Suprapubic skin (tissue), 4 donors: ENCODE data around the gene MAD2L2. TPM values are rescaled to one million over a fixed set of nuclear protein-coding genes. Genes with fewer than 3 reads are reported as not detected.
A peak's percentile ranks its signal among the peaks of the same experiment; 100 is the strongest.

Experiments used
- DNase-seq, 2 donors: peaks; one replicate each; pipeline ENCODE4 v3.0.0-alpha.2; 2019; ENCODE audit warnings: low spot score in 2 of 2
- H3K27ac ChIP-seq: fragments of 200-600 bp; sonication (generic); one replicate; pipeline ENCODE4 v1.5.1; 2019
- H3K27me3 ChIP-seq: fragments of 200-600 bp; sonication (generic); one replicate; pipeline ENCODE4 v1.5.1; 2019
- H3K36me3 ChIP-seq: fragments of 200-600 bp; sonication (generic); one replicate; pipeline ENCODE4 v1.5.1; 2019
- H3K4me1 ChIP-seq: fragments of 200-600 bp; sonication (generic); one replicate; pipeline ENCODE4 v1.5.1; 2019
- H3K4me3 ChIP-seq: fragments of 200-600 bp; sonication (generic); one replicate; pipeline ENCODE4 v1.5.1; 2019; ENCODE audit warnings: mild to moderate bottlenecking
- H3K9me3 ChIP-seq: fragments of 200-600 bp; sonication (generic); one replicate; pipeline ENCODE4 v1.5.1; 2019
- EP300 ChIP-seq: sonication (generic); formaldehyde crosslinking; IDR thresholded peaks from one replicate; pipeline ENCODE4 v1.6.1; 2017; ENCODE audit warnings: antibody characterized with exemption
- POLR2A ChIP-seq, 2 donors: fragments of 450-650 bp; IDR thresholded peaks; one replicate each; pipeline ENCODE4 v1.6.1; 2017; ENCODE audit warnings: antibody characterized with exemption in 2 of 2, mild to moderate bottlenecking in 2 of 2, moderate library complexity in 2 of 2
- POLR2AphosphoS5 ChIP-seq, 3 donors: sonication (generic); formaldehyde crosslinking; IDR thresholded peaks; one replicate each; pipeline ENCODE4 v1.6.1; 2017; ENCODE audit warnings: antibody characterized with exemption in 3 of 3
- WGBS: methylation state at CpG from one replicate; pipeline ENCODE4 v1.1.5; 2018; 5-methylcytosine and 5-hydroxymethylcytosine counted together
- total RNA-seq, 4 donors: library from RNA; depleted of rRNA; stranded (reverse); fragments of >200 nt; gene quantifications; one replicate each; pipeline ENCODE4 v1.1.0, GENCODE V29; 2016
- TF ChIP-seq, protein P1 (sequence below), 2 donors: fragments of 200-600 bp in 1 of 2; fragments of 450-650 bp in 1 of 2; sonication (generic) in 1 of 2; IDR thresholded peaks; one replicate each; pipeline ENCODE4 v1.5.1; 2016 to 2019; ENCODE audit warnings: antibody characterized with exemption in 2 of 2, mild to moderate bottlenecking in 1 of 2, moderate library complexity in 1 of 2

MAD2L2 gene
- total RNA-seq, 4 donors from 2014 or later: 25.4 to 35.0 (median 32.7) TPM

DNA sequence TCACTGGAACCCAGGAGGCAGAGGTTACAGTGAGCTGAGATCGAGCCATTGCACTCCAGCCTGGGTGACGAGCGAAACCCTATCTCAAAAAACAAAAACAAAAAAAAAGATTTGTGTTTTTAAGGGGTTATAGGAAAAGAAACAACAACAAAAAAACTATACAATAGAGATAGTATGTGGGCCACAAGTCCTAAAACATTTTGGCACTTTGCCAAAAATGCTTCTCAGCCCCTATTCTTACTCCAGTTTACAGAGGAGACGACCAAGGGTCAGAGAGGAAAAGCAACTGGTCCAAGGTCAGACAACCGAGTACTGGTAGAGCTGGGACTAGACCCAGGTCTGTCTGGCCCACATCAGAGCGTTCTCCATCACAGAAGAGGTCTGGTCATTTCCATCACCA, 23.3 kb downstream of the MAD2L2 start:
- 79% methylated on average over 6 of the region's 6 CpGs for WGBS
- H3K36me3 ChIP-seq: peaks cover 34% of the 10 kb centered on the region

GRCh38 chr1:11654939-11655808, 25.8 kb downstream of the MAD2L2 start:
- WGBS: 41% methylated on average over 5 of the region's 45 CpGs
- no peaks in the 10 kb centered on the region for H3K9me3 ChIP-seq
- peak overlapping the region; percentile 35 for H3K27ac ChIP-seq
- TF ChIP-seq, protein P1, sequence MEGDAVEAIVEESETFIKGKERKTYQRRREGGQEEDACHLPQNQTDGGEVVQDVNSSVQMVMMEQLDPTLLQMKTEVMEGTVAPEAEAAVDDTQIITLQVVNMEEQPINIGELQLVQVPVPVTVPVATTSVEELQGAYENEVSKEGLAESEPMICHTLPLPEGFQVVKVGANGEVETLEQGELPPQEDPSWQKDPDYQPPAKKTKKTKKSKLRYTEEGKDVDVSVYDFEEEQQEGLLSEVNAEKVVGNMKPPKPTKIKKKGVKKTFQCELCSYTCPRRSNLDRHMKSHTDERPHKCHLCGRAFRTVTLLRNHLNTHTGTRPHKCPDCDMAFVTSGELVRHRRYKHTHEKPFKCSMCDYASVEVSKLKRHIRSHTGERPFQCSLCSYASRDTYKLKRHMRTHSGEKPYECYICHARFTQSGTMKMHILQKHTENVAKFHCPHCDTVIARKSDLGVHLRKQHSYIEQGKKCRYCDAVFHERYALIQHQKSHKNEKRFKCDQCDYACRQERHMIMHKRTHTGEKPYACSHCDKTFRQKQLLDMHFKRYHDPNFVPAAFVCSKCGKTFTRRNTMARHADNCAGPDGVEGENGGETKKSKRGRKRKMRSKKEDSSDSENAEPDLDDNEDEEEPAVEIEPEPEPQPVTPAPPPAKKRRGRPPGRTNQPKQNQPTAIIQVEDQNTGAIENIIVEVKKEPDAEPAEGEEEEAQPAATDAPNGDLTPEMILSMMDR (IDR thresholded peaks at IDR 0.05): no peak
- TF ChIP-seq POLR2AphosphoS5 (IDR thresholded peaks at IDR 0.05) (no peak), EP300 (no peak), POLR2A (IDR thresholded peaks at IDR 0.05) (no peak)
- DNase-seq: no peak
- H3K4me1 ChIP-seq: peaks cover 25% of the 10 kb centered on the region
- peak overlapping the region; percentile 79 for H3K4me3 ChIP-seq
- no peaks in the 10 kb centered on the region for H3K27me3 ChIP-seq
- peaks cover 12% of the 10 kb centered on the region for H3K36me3 ChIP-seq

More for the DNA sequence above, 23.3 kb downstream of the MAD2L2 start:
- Histone ChIP-seq H3K27me3 (no peaks in the 10 kb centered on the region), H3K9me3 (no peaks in the 10 kb centered on the region), H3K4me3 (no peak overlapping the region), H3K4me1 (peaks cover 25% of the 10 kb centered on the region), H3K27ac (no peak overlapping the region)
- no peak for DNase-seq
- TF ChIP-seq, protein P1 (IDR thresholded peaks at IDR 0.05): no peak
- no peak for TF ChIP-seq EP300
- no peak for TF ChIP-seq POLR2AphosphoS5 (IDR thresholded peaks at IDR 0.05)
- TF ChIP-seq POLR2A (IDR thresholded peaks at IDR 0.05): no peak

DNA sequence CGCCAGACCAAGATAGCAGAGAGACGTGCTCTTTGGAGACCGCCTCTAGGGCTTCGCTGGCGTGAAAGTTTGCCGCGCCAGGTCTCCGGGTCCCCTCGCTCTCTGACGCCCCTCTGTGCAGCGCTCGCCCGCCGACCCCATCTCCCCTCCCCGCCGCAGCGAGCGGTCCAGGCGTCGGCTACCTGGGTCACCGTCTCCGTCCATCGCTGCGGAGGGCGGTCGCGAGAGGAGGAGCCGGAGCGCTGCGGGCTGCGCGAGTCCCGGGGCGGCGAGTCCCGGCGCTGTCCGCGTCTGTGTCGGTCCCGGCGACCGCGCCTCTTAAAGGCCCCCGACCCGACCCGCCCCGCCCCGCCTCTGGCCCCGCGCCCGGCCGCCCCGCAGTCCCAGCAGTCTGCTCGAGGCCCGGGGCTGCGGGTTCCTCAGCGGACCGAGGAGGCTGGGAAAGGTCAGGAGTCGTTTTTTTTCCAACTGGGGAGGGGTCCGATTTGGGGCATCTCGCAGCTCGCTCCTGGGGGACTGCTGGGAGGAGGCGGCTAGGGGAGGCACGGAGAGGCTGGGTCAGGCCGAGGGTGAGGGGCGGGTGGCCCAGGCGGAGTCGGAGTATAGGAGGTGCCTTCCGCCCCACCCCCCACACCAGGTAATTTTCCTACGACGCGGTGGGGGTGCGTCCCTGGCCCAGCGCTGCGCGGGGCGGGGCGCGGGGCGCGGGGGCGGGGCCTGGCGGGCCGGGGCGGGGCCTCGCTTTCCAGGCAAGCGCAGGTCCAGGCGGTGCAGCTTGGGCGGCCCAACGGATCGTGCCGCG, 26.6 kb downstream of the MAD2L2 start, which contains the start of the genes FBXO2 and FBXO44:
Gene FBXO2, minus strand, starts transcription at position 293 of the 802 bp plus-strand sequence. Its CDS starts 89 bp downstream, at position 204.
Gene FBXO44, plus strand, starts transcription at position 741 of the 802 bp plus-strand sequence. CDS start 959 bp downstream, outside the sequence.
- peak within 1 kb of the TSS; percentile 79 for H3K4me3 ChIP-seq
- 13% methylated on average over 27 of the region's 94 CpGs for WGBS
- H3K4me1 ChIP-seq: peaks cover 31% of the 10 kb centered on the region
- H3K9me3 ChIP-seq: no peaks in the 10 kb centered on the region
- peaks cover 10% of the 10 kb centered on the region for H3K36me3 ChIP-seq
- peaks cover 5% of the 10 kb centered on the region for H3K27me3 ChIP-seq
- TF ChIP-seq, protein P1 (IDR thresholded peaks at IDR 0.05): no peak
- TF ChIP-seq POLR2A (IDR thresholded peaks at IDR 0.05) (no peak), EP300 (no peak), POLR2AphosphoS5 (IDR thresholded peaks at IDR 0.05) (no peak)
- H3K27ac ChIP-seq: peak within 1 kb of the TSS; percentile 78
- DNase-seq: peak in 1 of 2 donors; percentile 76

DNA sequence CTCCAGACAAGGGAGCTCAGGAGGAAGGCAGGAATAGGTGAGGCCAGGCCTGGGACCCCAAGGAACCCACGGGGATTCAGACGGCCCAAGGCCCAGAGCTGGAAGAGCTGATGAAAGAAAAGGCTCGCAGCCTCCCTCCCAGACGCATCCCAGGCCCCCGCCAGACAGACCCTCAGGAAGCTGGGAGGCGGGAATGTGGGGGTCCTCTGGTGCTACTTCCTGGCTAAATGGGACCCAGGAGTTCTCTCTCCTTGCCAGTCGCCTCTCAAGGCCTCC, 27.1 kb downstream of the MAD2L2 start:
- TF ChIP-seq, protein P1 (IDR thresholded peaks at IDR 0.05): no peak
- TF ChIP-seq POLR2A (IDR thresholded peaks at IDR 0.05): no peak
- no peak for TF ChIP-seq POLR2AphosphoS5 (IDR thresholded peaks at IDR 0.05)
- TF ChIP-seq EP300: no peak
- DNase-seq: no peak
- peak overlapping the region; percentile 79 for H3K4me3 ChIP-seq
- no peaks in the 10 kb centered on the region for H3K9me3 ChIP-seq
- H3K27ac ChIP-seq: peak overlapping the region; percentile 78
- peaks cover 6% of the 10 kb centered on the region for H3K36me3 ChIP-seq
- peaks cover 36% of the 10 kb centered on the region for H3K4me1 ChIP-seq
- H3K27me3 ChIP-seq: peaks cover 7% of the 10 kb centered on the region
- WGBS: 59% methylated on average over 3 of the region's 7 CpGs
